HCT116 (cell line): ENCODE data around the gene FCHSD2.

Source experiments
- RAD21 ChIP-seq: IDR thresholded peaks from 2 replicates; pipeline ENCODE4 v1.6.1; 2012; ENCODE audit warnings: low read depth, mild to moderate bottlenecking
- TF ChIP-seq, protein P1 (sequence below): IDR thresholded peaks from 2 replicates; pipeline ENCODE4 v1.6.1; 2012
- TF ChIP-seq, protein P2 (sequence below), 3 experiments: fragments of 200-600 bp in 1 of 3; sonication (generic) in 1 of 3; IDR thresholded peaks in 2 of 3; conservative IDR thresholded peaks in 1 of 3; 2 replicates each; pipeline ENCODE4 v1.5.1; 2012 to 2017; ENCODE audit warnings: low read depth in 2 of 3, low read length in 2 of 3, antibody characterized with exemption in 1 of 3, borderline replicate concordance in 1 of 3, control low read depth in 1 of 3, mild to moderate bottlenecking in 1 of 3, mixed read lengths in 1 of 3, mixed run types in 1 of 3, moderate library complexity in 1 of 3; ENCODE audit not compliant: insufficient read depth in 1 of 3
- TF ChIP-seq, protein P3 (sequence below): IDR thresholded peaks from 2 replicates; pipeline ENCODE4 v1.6.1; 2012

DNA sequence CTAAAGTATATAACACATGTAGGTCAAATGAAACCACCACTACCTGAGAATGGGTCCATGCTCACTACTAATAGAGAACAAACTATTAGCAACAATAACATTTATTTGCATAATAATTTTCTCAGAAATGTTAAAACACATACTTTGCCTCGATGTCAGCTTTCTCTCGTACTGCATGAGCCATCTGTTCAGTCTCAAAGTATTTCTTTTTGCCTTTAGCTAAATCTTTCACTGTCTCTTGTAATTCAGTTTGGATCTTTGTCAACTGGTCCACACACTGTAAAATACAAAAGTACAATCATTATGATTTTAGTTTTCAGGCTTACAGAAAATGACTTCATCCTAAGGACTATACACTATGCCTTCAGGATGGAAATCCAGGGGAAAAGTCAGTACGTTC, 153.3 kb downstream of the FCHSD2 start:
- TF ChIP-seq, protein P1, sequence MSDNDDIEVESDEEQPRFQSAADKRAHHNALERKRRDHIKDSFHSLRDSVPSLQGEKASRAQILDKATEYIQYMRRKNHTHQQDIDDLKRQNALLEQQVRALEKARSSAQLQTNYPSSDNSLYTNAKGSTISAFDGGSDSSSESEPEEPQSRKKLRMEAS, result no peak
- TF ChIP-seq, protein P2, sequence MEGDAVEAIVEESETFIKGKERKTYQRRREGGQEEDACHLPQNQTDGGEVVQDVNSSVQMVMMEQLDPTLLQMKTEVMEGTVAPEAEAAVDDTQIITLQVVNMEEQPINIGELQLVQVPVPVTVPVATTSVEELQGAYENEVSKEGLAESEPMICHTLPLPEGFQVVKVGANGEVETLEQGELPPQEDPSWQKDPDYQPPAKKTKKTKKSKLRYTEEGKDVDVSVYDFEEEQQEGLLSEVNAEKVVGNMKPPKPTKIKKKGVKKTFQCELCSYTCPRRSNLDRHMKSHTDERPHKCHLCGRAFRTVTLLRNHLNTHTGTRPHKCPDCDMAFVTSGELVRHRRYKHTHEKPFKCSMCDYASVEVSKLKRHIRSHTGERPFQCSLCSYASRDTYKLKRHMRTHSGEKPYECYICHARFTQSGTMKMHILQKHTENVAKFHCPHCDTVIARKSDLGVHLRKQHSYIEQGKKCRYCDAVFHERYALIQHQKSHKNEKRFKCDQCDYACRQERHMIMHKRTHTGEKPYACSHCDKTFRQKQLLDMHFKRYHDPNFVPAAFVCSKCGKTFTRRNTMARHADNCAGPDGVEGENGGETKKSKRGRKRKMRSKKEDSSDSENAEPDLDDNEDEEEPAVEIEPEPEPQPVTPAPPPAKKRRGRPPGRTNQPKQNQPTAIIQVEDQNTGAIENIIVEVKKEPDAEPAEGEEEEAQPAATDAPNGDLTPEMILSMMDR (IDR thresholded peaks at IDR 0.05 in 2 of 3, conservative IDR thresholded peaks at IDR 0.05 in 1 of 3; ENCODE audit: borderline replicate concordance in 1 of 3, insufficient read depth in 1 of 3, low read depth in 2 of 3, low read length in 2 of 3), result no peak
- TF ChIP-seq RAD21, result no peak
- TF ChIP-seq, protein P3, sequence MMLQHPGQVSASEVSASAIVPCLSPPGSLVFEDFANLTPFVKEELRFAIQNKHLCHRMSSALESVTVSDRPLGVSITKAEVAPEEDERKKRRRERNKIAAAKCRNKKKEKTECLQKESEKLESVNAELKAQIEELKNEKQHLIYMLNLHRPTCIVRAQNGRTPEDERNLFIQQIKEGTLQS, result no peak
